PFSK-1 (cell line): ENCODE results near the gene TMEM168.

ENCODE experiments used
- FOXP2 ChIP-seq: optimal IDR thresholded peaks from 2 replicates; pipeline ENCODE3; 2011; ENCODE audit warnings: borderline replicate concordance, control low read depth, inconsistent platforms; ENCODE audit not compliant: insufficient read depth; ENCODE audit errors: extremely low read length, extremely low read depth
- POLR2AphosphoS5 ChIP-seq: IDR thresholded peaks from 2 replicates; pipeline ENCODE4 v1.6.1; 2012; ENCODE audit warnings: low read depth, mild to moderate bottlenecking, control low read depth, low read length, moderate library complexity
- REST ChIP-seq, 2 experiments: IDR thresholded peaks; 2 replicates each; pipeline versions ENCODE4 v1.6.1 to v1.8.0; 2011 to 2012; ENCODE audit warnings: low read depth in 2 of 2, low read length in 2 of 2, control low read depth in 1 of 2, inconsistent platforms in 1 of 2, mild to moderate bottlenecking in 1 of 2, moderate library complexity in 1 of 2; ENCODE audit not compliant: insufficient read depth in 1 of 2
- SIN3A ChIP-seq: IDR thresholded peaks from 2 replicates; pipeline ENCODE4 v1.6.1; 2012; ENCODE audit warnings: mild to moderate bottlenecking, low read length, moderate library complexity, borderline replicate concordance; ENCODE audit not compliant: insufficient read depth
- TAF1 ChIP-seq: IDR thresholded peaks from 2 replicates; pipeline ENCODE4 v1.6.1; 2012; ENCODE audit warnings: low read length, control low read depth, borderline replicate concordance; ENCODE audit not compliant: insufficient read depth

Gene TMEM168

GRCh38 chr7:112819536-112819935 lies 29.3 kb upstream of the TMEM168 start:
- no peak for TF ChIP-seq POLR2AphosphoS5
- no peak for TF ChIP-seq TAF1
- TF ChIP-seq SIN3A, result no peak

- TF ChIP-seq REST (IDR thresholded peaks at IDR 0.05; ENCODE audit: insufficient read depth in 1 of 2, low read depth in 2 of 2, low read length in 2 of 2) (no peak), SIN3A (no peak), TAF1 (no peak), POLR2AphosphoS5 (no peak), FOXP2 (no peak)
Measured at GRCh38 chr7:112806156-112806555, 16.0 kb upstream of the TMEM168 start.

GRCh38 chr7:112802406-112802805 lies 12.2 kb upstream of the TMEM168 start:
- TF ChIP-seq TAF1 (no peak), FOXP2 (no peak)

GRCh38 chr7:112800486-112800885 lies 10.3 kb upstream of the TMEM168 start:
- TF ChIP-seq REST (IDR thresholded peaks at IDR 0.05; ENCODE audit: insufficient read depth in 1 of 2, low read depth in 2 of 2, low read length in 2 of 2) (no peak), POLR2AphosphoS5 (no peak), FOXP2 (no peak), TAF1 (no peak), SIN3A (no peak)

GRCh38 chr7:112799448-112800120 lies 9.4 kb upstream of the TMEM168 start:
- TF ChIP-seq FOXP2, result no peak
- no peak for TF ChIP-seq REST (IDR thresholded peaks at IDR 0.05; ENCODE audit: insufficient read depth in 1 of 2, low read depth in 2 of 2, low read length in 2 of 2)
- TF ChIP-seq SIN3A, result no peak
- no peak for TF ChIP-seq TAF1
- no peak for TF ChIP-seq POLR2AphosphoS5

GRCh38 chr7:112798274-112799159 lies 8.3 kb upstream of the TMEM168 start:
- TF ChIP-seq REST (IDR thresholded peaks at IDR 0.05; ENCODE audit: insufficient read depth in 1 of 2, low read depth in 2 of 2, low read length in 2 of 2), result no peak
- no peak for TF ChIP-seq SIN3A
- TF ChIP-seq POLR2AphosphoS5, result no peak
- TF ChIP-seq TAF1, result no peak
- no peak for TF ChIP-seq FOXP2
